ENCODE data around the gene SOX15.

Gene SOX15

GRCh38 chr17:7560172-7561027, 29.5 kb downstream of the SOX15 start (continued):
- TF ChIP-seq ZNF473 (tag by site-specific recombination; IDR thresholded peaks at IDR 0.05) = no peak
- TF ChIP-seq ZNF138 (tag by site-specific recombination; IDR thresholded peaks at IDR 0.05; ENCODE audit: borderline replicate concordance) = no peak
- TF ChIP-seq ZNF660 (tag by site-specific recombination; IDR thresholded peaks at IDR 0.05) = no peak
- no peak for TF ChIP-seq HOXD13 (CRISPR knock-in tag; IDR thresholded peaks at IDR 0.05; ENCODE audit: borderline replicate concordance)
- TF ChIP-seq ZNF580 (tag by site-specific recombination; IDR thresholded peaks at IDR 0.05) = peak; percentile 54; the same call in 1 of the 2 replicates
- no peak for TF ChIP-seq WT1 (tag by site-specific recombination; IDR thresholded peaks at IDR 0.05)
- no peak for TF ChIP-seq ZNF16 (tag by site-specific recombination; IDR thresholded peaks at IDR 0.05; ENCODE audit: low read depth)
- no peak for TF ChIP-seq ZNF214 (tag by site-specific recombination; IDR thresholded peaks at IDR 0.05; ENCODE audit: borderline replicate concordance)
- TF ChIP-seq KLF16 (tag by site-specific recombination; IDR thresholded peaks at IDR 0.05) = no peak
- TF ChIP-seq GLI4 (tag by site-specific recombination; IDR thresholded peaks at IDR 0.05) = no peak
- no peak for TF ChIP-seq SCRT1 (tag by site-specific recombination; IDR thresholded peaks at IDR 0.05; ENCODE audit: borderline replicate concordance)
- TF ChIP-seq ZBTB11 (tag by site-specific recombination; conservative IDR thresholded peaks at IDR 0.05; ENCODE audit: low read depth) = 0 out of 2 replicates have a peak, but pooled peaks have one; percentile 5
- no peak for TF ChIP-seq ZNF426 (tag by site-specific recombination; IDR thresholded peaks at IDR 0.05)
- peak; percentile 55 for TF ChIP-seq EGR2 (tag by site-specific recombination; IDR thresholded peaks at IDR 0.05; ENCODE audit: low read depth)
- no peak for TF ChIP-seq ZNF704 (tag by site-specific recombination; IDR thresholded peaks at IDR 0.05)
- TF ChIP-seq ZBTB44 (tag by site-specific recombination; IDR thresholded peaks at IDR 0.05) = 0 out of 2 replicates have a peak, but pooled peaks have one; percentile 5
- no peak for TF ChIP-seq ZNF560 (tag by site-specific recombination; IDR thresholded peaks at IDR 0.05; ENCODE audit: borderline replicate concordance)
- TF ChIP-seq KLF1 (tag by site-specific recombination; IDR thresholded peaks at IDR 0.05) = no peak
- TF ChIP-seq ZNF610 (tag by site-specific recombination; IDR thresholded peaks at IDR 0.05; ENCODE audit: borderline replicate concordance) = no peak
- TF ChIP-seq ZNF645 (tag by site-specific recombination; IDR thresholded peaks at IDR 0.05) = no peak
- no peak for TF ChIP-seq MEIS1 (CRISPR knock-in tag; IDR thresholded peaks at IDR 0.05; ENCODE audit: borderline replicate concordance)
- TF ChIP-seq ZNF324 (tag by site-specific recombination; IDR thresholded peaks at IDR 0.05) = no peak
